HG03575 (cell line): ENCODE results near the gene ACTR3.
A peak's percentile ranks its signal among the peaks of the same experiment; 100 is the strongest.
"Not testable (repeated sequence)": the region's sequence is repeated elsewhere in the genome, so short reads cannot be mapped to it uniquely, and the experiment has no call there.

Experiments used
- ATAC-seq: cut with Tn5 transposase; IDR thresholded peaks from one replicate; pipeline ENCODE4 v1.9.1; 2021; ENCODE audit not compliant: unreplicated experiment, insufficient number of reproducible peaks, low FRiP score; ENCODE audit errors: extremely low read depth

ACTR3 gene

DNA sequence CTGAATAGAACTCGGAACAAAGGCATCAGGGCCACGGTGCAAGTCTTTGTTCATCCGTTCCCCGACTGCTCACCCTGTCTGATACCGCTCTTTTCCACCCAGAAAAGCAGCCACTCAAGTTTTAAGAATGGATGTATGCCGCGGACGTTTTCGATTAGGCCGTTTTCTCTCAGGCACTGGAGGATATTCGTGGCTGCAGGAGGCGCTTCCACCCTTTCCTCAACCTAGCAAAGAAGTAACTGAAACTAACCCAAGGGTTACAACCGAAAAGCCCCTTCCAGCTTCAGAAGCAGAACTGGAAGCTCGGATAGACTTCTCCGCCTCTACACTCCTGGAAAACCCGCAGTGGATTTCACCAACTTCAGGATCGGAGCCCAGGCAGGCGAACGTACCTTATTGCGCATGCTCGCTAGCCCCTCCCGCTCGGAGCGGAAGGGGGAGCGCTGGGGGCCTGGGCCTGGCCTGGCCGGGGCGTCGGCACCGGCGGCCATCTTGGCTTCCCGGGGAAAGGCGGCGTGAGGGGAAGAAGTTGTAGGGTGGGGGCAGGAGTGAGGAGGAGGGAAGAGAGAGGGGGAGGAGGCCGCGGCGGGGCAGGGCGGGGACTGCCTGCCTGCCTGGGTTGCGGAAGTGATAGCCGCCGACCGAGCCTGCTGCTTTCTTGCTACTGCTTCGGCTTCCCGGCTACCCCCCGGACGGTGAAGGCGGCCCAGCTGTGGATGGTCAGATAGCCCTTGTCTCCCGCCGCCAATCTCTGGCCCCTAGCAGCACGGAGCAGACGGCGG lies at the start of gene ACTR3:
ACTR3 (plus strand) TSS at position 619 of the 782 bp plus-strand sequence. CDS start 191 bp downstream, outside the sequence.
- ATAC-seq = peak; percentile 25

DNA sequence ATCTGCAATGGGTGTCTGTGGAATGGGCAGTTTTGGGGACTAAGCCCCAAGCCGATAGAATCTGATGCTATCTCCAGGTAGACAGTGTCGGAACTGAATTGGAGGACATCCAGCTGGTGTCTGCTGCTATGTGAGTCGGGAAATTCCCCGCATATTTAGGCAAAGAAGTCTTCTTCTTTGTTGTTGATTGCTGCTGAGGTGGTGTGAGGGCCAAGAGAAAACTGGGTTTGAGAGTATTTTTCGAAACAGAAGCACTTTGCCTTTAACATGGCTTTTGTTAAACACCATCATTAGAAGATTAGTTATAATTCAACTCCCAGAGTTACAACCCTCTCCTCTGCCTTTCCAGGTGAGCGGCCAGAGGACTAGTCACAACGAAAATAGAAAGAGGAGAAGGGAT lies 49.4 kb upstream of the ACTR3 start:
- no peak for ATAC-seq

DNA sequence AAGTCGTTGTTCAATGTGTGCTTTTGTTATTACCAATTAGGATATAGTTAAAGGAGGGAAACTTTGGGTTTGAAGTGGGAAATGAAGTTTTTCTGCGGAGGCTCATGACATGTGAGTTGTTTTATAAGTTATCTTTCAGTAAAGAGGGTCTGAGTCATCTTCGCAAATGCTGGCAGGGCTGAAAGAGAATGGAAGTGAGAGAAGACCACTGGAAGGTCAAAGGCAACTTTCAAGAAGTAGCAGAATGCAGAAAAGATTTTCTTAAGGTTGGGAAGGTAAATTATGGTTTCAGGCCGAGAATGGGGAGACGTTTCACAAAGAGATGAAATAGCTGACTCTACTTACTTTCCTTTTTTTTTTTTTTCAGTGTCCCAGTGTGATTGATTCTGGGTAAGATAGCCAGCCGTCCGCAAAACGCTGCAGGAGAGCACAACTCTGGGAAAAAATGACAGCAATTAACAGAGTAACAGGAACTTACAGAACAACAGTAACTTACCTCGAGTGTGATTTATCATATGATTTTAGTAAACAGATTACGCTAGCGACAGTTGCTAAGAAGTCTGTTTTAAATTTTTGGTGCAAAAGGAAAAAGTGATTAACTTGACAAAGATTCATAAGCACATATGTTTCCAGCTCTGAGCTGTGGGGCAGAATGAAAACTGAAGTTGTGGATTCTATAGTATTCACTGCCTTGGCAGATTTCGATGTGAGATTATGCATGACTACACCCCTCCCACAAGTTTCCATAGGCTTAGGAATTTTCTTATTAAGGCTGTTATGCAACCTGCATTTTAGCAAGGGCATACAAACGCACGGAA lies 46.8 kb upstream of the ACTR3 start:
- no peak for ATAC-seq

DNA sequence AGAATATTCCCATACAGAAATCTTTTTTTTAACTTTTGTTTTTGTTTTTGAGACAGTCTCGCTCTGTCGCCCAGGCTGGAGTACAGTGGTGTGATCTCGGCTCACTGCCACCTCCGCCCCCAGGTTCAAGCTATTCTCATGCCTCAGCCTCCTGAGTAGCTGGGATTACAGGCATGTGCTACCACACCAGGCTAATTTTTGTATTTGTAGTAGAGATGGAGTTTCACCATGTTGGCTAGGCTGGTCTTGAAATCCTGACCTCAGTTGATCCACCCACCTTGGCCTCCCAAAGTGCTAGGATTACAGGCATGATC lies 46.2 kb upstream of the ACTR3 start:
- not testable (repeated sequence) for ATAC-seq

DNA sequence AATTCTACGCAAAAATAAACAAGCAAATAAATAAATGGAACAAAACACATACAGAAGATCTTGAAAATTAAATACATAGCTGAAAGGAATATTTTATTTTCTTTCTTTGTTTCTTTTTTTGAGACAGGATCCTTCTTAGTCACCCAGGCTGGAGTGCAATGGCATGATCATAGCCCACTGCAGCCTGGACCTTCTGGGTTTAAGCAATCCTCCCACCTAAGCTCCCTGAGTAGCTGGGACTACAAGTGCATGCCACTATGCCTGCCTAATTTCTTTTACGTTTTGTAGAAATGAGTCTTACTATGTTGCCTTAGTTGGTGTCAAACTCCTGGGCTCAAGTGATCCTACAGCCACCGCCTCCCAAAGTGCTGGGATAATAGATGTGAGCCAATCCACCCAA lies 44.6 kb upstream of the ACTR3 start:
- no peak for ATAC-seq

DNA sequence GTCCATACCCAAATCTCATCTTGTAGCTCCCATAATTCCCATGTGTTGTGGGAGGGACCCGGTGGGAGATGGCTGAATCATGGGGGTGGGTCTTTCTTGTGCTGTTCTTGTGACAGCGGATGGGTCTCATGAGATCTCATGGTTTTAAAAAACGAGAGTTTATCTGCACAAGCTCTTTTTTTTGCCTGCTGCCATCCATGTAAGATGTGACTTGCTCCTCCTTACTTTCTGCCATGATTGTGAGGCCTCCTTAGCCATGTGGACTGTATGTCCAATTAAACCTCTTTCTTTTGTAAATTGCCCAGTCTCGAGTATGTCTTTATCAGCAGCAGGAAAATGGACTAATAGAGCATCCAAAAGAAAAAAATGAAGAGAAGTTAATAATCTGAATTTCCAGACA lies 44.1 kb upstream of the ACTR3 start:
- ATAC-seq = not testable (repeated sequence)

DNA sequence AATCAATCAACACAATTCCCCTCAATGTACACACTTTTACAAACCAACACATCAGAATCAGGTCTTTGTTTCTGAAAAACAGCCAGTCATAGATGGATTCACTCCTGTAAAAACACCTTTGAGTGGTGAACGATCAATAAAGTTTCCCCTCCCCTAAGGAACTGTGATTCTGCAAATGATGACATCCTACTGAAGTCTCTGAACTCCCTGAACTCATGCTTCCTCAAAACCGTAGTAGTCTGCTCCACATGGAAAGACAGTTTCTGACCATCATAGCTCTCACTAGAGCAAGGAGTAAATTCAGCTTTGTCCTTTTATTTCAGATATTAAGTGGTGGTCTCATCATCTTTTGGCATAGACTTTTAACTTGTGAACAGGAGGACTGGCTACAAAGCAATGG lies 43.5 kb upstream of the ACTR3 start:
- ATAC-seq = no peak

DNA sequence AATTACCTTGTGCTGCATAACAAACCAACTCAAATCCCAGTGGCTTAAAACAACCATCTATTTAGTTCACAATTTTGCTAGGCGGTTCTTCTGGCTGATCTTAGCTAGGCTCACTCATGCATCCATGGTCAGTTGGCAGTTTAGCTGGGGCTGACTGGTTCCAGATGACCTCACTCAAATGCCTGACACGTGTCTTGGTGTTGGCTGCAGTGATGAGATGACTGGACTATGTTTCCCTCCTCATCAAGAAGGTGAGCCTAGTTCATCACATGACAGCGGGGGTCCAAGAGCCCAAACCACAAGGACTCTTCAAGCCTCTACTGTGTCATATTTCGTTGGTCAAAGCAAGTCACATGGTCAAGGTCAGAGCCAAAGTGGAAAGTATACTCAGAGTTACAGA lies 42.7 kb upstream of the ACTR3 start:
- ATAC-seq = no peak

DNA sequence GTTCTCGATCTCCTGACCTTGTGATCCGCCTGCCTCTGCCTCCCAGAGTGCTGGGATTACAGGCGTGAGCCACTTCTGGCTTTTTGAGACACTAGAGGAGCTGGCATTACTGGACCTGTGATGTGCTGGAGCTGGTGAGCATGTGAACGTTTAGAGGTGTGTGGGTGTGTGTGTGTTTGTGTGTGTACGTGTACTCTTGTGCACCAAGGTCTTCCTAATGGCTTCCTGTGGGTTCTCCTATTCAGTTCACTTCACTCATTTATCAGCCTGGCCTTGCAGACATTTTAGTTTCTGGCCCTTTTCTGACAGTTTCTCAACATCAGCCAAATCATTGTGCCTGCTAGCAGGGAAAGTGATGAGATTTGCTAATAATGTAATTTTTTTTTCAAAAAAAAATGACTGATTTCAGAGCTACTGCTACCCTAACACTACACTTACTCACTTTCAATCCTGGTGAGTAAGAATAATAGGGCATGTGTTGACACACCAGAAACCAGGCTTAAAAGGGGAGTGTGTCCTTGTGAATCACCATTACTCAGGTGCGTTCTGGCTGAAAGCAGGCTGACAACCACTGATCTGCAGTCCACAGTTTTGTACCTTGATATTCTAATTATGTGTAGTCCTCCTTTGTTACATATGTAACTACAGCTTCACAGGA lies 41.0 kb upstream of the ACTR3 start:
- no peak for ATAC-seq

DNA sequence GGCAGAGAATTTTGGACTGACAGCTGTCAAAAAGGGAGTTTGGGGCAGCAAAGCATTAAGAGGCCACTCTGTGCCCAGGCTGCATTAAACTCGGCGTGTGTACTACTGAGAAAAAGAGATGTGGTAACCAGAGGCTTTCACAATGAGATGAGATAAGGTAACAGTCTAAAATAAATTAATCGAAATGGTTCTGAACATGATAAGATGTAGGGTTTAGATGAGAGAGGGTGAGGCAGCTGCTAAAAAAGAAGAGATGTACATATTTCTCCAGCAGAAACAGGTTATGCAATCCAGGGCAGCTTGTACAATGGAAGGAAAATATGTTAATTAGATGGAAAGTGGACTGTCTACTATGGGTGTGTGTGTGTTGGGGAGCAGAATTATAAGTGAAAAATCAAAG lies 39.2 kb upstream of the ACTR3 start:
- no peak for ATAC-seq

DNA sequence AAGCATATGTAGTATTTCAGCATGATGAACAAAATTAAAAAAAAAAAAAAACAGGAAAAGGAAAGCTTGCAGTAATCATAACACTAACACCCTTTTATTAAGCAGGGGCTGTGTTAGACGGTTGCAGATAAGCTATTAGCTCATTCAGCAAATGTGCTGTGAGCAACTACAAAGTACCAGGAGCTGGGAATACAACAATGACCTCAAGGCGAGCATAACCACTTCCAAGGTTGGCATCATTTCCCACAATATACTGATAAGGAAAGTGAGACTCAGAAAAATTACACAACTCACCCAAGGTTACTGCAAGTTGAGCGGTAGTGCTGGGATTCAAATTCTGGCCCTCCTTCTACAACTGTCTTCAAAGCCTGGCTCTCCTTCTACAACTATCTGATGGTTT lies 38.2 kb upstream of the ACTR3 start:
- ATAC-seq = no peak

DNA sequence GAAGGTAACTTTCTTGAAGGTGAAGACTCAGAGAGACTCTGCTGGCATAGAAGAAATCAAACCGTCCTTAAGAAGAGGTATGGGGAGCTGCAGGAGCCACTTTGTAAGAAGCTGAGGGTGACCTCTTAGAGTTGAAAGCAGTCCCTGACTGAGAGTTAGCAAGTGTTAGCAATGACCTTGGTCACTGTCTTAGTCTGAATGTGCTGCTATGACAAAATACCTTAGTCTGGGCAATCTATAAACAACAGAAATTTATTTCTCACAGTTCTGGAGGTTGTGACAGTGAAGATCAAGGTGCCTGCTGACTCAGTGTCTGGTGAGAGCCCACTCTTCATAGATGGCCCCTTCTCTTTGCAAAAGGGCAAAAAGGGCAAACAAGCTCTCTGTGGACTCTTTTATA lies 35.7 kb upstream of the ACTR3 start:
- ATAC-seq = no peak

DNA sequence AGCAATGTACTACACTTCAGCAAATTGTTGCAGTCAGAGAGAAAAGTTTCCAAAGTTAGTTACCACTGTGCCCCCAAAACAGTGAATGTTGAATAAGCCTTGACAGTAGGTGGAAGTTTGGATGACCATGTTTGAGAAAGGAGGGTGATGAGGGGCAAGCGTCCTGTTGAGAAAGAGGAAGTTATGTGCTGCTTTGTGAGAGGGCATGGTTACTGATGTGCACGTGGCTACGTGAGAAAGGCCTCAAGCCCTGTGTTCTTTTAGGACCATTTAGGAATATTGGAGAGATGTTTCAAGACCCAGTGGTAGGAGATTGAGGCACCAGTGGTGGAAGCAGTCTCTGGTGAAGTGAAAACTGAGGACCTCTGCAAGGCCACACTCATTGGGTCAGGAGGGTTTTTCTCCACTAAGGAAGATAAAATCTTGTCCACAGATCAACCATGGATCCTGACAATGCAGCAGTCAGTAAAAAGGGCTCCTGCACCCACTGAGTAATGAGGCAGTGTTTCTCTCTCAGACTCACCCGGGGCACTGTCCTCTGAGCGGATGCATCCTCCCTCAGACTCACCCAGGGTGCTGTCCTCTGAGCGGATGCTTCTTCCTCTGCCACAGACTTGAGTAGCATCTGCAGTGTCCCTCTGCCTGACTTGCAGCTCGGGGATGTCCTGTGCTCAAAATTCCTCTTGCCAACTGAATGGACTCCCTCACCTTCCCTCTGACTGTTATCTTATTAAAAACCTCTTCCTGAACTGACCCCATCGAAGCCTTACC lies 34.7 kb upstream of the ACTR3 start:
- ATAC-seq = no peak

DNA sequence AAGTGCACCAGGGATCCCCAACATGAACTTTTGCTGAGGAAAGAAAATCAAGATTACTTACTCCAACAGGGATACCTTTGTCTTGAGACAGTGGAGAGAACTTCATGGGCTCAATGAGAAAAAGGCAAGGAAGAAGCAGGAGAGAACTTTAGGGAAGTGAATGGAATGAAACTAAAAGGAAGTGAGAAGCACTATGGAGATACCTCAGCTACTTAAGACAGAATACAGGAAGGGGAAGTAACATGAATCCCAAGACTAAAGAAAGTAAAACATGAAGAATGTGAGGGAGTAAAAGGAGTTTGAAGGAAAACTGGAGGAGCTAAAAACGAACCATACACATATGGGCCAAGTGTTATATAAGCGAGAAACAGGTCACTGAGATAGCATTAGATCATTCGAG lies 32.4 kb upstream of the ACTR3 start:
- no peak for ATAC-seq

DNA sequence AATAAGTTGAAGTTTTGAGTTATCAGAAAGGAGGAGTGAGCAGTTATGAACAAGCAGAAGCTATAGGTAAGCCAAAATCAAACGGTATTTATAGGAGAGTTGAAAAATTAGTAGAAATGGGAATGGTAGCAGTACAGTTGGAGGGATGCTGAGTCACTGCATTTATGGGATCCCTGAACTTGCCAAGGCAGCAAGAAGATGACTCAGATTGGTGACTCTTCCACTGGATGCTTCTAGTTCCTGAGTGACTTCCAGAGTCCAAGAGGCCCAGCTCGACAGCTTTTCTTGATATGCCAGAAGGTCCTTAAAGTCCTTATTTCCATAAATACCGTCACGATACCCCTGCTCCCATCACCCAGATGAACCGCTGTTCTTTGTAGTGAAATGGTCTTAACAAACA lies 31.1 kb upstream of the ACTR3 start:
- no peak for ATAC-seq

DNA sequence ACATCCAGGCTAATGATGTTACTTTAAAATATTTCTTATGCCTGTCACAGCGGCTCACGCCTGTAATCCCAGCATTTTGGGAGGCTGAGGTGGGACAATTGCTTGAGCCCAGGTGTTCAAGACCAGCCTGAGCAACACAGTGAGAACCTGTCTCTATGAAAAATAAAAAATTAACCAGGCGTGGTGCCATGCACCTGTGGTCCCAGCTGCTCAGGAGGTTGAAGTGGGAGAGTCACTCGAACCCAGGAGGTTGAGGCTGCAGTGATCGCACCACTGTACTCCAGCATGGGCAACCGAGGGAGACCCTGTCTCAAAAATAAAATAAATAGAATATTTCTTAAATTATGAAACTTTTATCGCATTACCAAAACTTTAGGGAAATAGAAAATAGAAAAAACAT lies 28.1 kb upstream of the ACTR3 start:
- ATAC-seq = no peak

DNA sequence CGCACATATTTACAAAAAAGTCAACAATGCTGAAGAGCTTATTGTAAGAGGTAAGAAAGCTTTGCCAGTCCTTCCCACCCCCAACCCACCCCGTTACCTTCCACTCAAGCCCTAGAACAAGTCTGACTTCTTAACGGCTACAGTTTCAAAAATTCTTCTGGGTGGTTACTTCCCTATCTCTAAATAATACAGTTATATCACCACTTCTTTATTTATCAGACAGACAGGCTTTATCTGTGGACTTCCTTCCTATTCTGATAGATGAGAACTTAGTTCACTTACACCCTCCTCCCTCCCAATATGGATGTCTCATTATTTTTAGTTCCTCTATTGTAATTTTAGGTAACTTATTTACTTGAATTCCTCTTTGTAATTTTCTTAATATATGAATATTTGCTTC lies 26.7 kb upstream of the ACTR3 start:
- no peak for ATAC-seq

DNA sequence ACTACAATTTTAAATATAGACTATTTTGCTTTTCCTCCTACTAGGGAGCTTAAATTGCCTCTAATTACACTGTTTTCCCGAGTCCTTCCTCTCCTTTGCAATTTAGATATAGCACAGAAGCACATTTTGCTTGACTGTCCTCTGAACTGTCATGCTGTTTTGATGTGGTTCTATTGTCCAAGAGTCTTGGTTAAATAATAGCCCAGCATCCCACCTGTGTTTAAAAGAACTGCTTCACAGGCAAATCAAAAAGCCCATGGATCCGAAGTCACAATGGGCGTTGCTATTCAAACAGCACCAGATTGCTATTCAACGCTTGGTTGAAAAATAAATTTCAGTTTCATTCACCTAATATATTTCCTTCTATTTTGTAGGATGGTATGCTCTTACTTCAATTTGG lies 22.3 kb upstream of the ACTR3 start:
- no peak for ATAC-seq

DNA sequence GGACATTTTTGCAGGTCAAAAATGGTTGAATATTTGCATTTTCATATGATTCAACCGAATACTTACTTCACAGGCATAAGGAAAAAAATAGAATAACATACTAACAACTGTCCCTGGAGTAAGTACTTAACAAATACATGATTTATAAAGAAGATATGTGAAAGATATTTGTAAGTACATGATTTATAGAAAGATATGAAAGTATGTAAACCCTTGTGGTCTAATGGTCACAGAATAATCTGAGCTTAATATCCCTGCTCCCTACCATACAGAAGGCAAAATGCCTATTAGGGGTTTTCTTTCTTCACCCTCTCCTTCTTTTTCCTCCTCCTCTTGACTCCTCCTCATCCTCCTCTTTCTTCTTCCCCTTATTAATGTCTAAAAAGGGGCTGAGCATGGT lies 20.6 kb upstream of the ACTR3 start:
- no peak for ATAC-seq
